Endodermal cell (in vitro differentiated cells): ENCODE results near the gene ASAP2. TPM values are rescaled to one million over a fixed set of nuclear protein-coding genes. Genes with fewer than 3 reads are reported as not detected.

Source experiments
- DNase-seq: peaks from one replicate; pipeline ENCODE4 v3.0.0-alpha.2; 2017
- H3K27ac ChIP-seq: 2 replicates; pipeline ENCODE4 v1.5.1; 2013; ENCODE audit warnings: mild to moderate bottlenecking, low read depth, low read length, moderate library complexity
- H3K27me3 ChIP-seq: 2 replicates; pipeline ENCODE4 v1.6.1; 2013; ENCODE audit warnings: mild to moderate bottlenecking, low read length, moderate library complexity; ENCODE audit not compliant: insufficient read depth, control insufficient read depth, poor library complexity, severe bottlenecking
- H3K36me3 ChIP-seq: 2 replicates; pipeline ENCODE4 v1.7.0; 2013; ENCODE audit warnings: mild to moderate bottlenecking, low read length, moderate library complexity; ENCODE audit not compliant: control insufficient read depth, insufficient read depth
- H3K4me1 ChIP-seq: one replicate; pipeline ENCODE4 v1.7.0; 2013; ENCODE audit warnings: low read length; ENCODE audit not compliant: control insufficient read depth, insufficient read depth
- H3K4me3 ChIP-seq: 2 replicates; pipeline ENCODE4 v1.5.1; 2013; ENCODE audit warnings: mild to moderate bottlenecking, low read length, moderate library complexity
- H3K9ac ChIP-seq: 2 replicates; pipeline ENCODE4 v1.6.1; 2013; ENCODE audit warnings: mild to moderate bottlenecking, low read length, moderate library complexity; ENCODE audit not compliant: poor library complexity, severe bottlenecking; ENCODE audit errors: extremely low read depth
- H3K9me3 ChIP-seq: 2 replicates; pipeline ENCODE4 v1.6.1; 2013; ENCODE audit warnings: mild to moderate bottlenecking, low read length, moderate library complexity; ENCODE audit not compliant: control insufficient read depth
- H3K27ac Mint-ChIP-seq: 2 replicates; pipeline ENCODE4 v1.8.0; 2020; ENCODE audit warnings: mixed read lengths
- H3K27me3 Mint-ChIP-seq: 2 replicates; pipeline ENCODE4 v1.8.0; 2021; ENCODE audit warnings: mild to moderate bottlenecking, mixed read lengths; ENCODE audit not compliant: insufficient read depth
- H3K36me3 Mint-ChIP-seq: 2 replicates; pipeline ENCODE4 v1.8.0; 2020; ENCODE audit warnings: low read depth, mixed read lengths
- H3K4me1 Mint-ChIP-seq: 2 replicates; pipeline ENCODE4 v1.8.0; 2020; ENCODE audit warnings: mixed read lengths
- H3K4me3 Mint-ChIP-seq: 2 replicates; pipeline ENCODE4 v1.8.0; 2020; ENCODE audit warnings: mild to moderate bottlenecking, moderate library complexity, mixed read lengths
- H3K9me3 Mint-ChIP-seq: 2 replicates; pipeline ENCODE4 v1.8.0; 2020; ENCODE audit warnings: mild to moderate bottlenecking, mixed read lengths
- WGBS, 2 experiments: methylation state at CpG; one replicate each; pipeline versions ENCODE4 v1.1.5 to v1.1.7; 2013; ENCODE audit warnings: missing lambda C conversion rate in 2 of 2, mixed read lengths in 1 of 2; ENCODE audit not compliant: insufficient coverage in 1 of 2, insufficient read length in 1 of 2; 5-methylcytosine and 5-hydroxymethylcytosine counted together
- total RNA-seq, 2 donors: library from RNA; stranded (reverse); fragmentation: NEBNext Ultra II Directional in 1 of 2; extraction: Animal tissue kit (Norgen Biotek cat#: 25700) in 1 of 2; gene quantifications; 2 replicates in 1 of 2; 3 replicates in 1 of 2; pipeline ENCODE4 v1.2.1, GENCODE V29; 2021
- TF ChIP-seq, protein P1 (sequence below): fragments of 200-600 bp; sonication (generic); conservative IDR thresholded peaks from 2 replicates; pipeline ENCODE4 v1.5.0; 2021; ENCODE audit warnings: antibody characterized with exemption, mild to moderate bottlenecking

ASAP2 gene
- total RNA-seq, 2 donors from 2014 or later: 11.8 to 20.4 TPM

DNA sequence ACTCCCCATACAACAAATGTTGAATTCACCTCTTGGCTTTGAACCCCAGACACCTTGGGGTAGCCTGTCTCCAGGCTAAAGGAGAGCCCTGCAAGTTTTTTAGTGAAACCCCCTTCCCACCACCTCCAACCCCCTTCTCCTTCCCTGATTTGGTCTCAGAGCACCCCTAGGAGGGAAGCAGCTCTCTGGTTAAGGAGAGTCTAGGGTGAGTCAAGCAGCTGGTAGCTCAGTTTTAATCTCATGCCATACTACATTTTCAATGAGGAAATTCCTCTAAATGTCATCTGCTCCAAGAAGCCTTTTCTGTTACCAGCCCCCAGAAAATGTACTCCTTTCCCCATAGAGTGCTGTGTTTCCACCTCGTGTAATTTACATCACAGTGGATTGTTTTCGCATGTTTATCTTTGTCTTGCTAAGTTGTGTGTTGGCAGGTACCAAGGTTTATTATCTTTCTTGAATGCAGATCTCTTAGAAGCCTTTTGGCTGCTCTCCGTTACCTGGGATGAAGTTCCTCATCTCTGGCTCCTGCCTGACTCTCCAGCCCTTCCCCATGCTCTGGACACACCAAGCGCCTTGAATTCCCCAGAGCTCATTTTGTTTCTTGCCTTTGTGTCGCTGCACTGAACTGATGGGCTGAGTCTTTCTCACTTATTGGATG, 82.2 kb downstream of the ASAP2 start:
- no peak for DNase-seq
- Histone ChIP-seq H3K4me1 (no peaks in the 10 kb centered on the region), H3K27ac (no peak overlapping the region), H3K27me3 (no peaks in the 10 kb centered on the region), H3K9ac (no peak overlapping the region), H3K4me3 (no peak overlapping the region), H3K9me3 (no peaks in the 10 kb centered on the region), H3K36me3 (no peaks in the 10 kb centered on the region)
- Mint-ChIP-seq H3K27me3 (peaks cover 5% of the 10 kb centered on the region), H3K27ac (no peak overlapping the region), H3K36me3 (no peaks in the 10 kb centered on the region), H3K4me1 (peaks cover 13% of the 10 kb centered on the region), H3K4me3 (no peak overlapping the region), H3K9me3 (no peaks in the 10 kb centered on the region)
- 70 to 76% methylated on average over 4 to 5 of the region's 5 CpGs for WGBS, 2 experiments
- TF ChIP-seq, protein P1, sequence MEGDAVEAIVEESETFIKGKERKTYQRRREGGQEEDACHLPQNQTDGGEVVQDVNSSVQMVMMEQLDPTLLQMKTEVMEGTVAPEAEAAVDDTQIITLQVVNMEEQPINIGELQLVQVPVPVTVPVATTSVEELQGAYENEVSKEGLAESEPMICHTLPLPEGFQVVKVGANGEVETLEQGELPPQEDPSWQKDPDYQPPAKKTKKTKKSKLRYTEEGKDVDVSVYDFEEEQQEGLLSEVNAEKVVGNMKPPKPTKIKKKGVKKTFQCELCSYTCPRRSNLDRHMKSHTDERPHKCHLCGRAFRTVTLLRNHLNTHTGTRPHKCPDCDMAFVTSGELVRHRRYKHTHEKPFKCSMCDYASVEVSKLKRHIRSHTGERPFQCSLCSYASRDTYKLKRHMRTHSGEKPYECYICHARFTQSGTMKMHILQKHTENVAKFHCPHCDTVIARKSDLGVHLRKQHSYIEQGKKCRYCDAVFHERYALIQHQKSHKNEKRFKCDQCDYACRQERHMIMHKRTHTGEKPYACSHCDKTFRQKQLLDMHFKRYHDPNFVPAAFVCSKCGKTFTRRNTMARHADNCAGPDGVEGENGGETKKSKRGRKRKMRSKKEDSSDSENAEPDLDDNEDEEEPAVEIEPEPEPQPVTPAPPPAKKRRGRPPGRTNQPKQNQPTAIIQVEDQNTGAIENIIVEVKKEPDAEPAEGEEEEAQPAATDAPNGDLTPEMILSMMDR: no peak

DNA sequence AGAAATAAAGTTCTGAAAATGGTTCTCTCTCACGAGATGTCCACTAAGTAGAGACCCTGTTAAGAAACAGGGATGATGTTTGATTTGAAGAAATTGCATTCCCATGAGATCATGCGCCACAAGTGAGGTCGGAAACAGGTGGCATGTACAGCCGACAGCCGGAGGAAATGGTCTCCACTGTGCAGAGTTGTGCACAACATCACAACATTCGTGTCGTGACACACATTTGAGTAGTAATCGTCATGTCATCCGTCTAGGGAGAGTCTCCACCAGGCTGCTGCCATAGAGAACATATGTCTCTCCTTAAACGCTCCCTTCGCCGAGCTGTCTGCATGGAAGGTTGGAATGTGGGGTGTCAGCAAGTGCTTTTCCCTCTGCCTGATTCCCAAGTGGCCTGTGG, 84.7 kb downstream of the ASAP2 start:
- no peaks in the 10 kb centered on the region for H3K27me3 ChIP-seq
- no peak for DNase-seq
- Mint-ChIP-seq H3K4me3 (no peak overlapping the region), H3K4me1 (peaks cover 8% of the 10 kb centered on the region), H3K27me3 (peaks cover 5% of the 10 kb centered on the region), H3K9me3 (no peaks in the 10 kb centered on the region), H3K36me3 (no peaks in the 10 kb centered on the region), H3K27ac (no peak overlapping the region)
- TF ChIP-seq, protein P1: no peak
- WGBS, 2 experiments: 94 to 95% methylated on average over 9 to 12 of the region's 12 CpGs
- H3K4me3 ChIP-seq: no peak overlapping the region
- no peaks in the 10 kb centered on the region for H3K36me3 ChIP-seq
- no peak overlapping the region for H3K27ac ChIP-seq
- H3K4me1 ChIP-seq: no peaks in the 10 kb centered on the region
- no peak overlapping the region for H3K9ac ChIP-seq
- H3K9me3 ChIP-seq: no peaks in the 10 kb centered on the region

DNA sequence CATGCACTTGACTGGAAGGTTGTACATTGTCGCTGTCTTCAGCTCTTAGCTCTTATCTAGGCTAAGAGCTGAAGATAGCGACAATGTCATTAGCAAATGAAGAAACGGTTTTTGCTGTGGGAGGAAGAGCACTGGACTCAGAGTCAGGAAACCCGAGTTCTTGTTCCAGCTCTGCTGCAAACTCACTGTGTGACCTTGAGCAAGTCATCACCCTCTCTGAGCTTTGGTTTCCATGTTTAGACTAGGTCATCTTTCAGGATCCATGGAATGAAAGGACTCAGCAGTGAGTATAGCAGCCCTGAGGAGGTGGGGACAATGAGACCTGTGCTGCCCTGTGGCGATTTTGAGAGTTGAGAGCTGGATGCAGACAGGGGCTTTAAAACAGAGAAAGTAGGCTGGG, 85.3 kb downstream of the ASAP2 start:
- Mint-ChIP-seq H3K4me3 (no peak overlapping the region), H3K9me3 (no peaks in the 10 kb centered on the region), H3K27ac (no peak overlapping the region), H3K36me3 (no peaks in the 10 kb centered on the region), H3K4me1 (peaks cover 8% of the 10 kb centered on the region), H3K27me3 (peaks cover 5% of the 10 kb centered on the region)
- no peak for DNase-seq
- Histone ChIP-seq H3K36me3 (no peaks in the 10 kb centered on the region), H3K4me3 (no peak overlapping the region), H3K27me3 (no peaks in the 10 kb centered on the region), H3K27ac (no peak overlapping the region), H3K9me3 (no peaks in the 10 kb centered on the region), H3K9ac (no peak overlapping the region), H3K4me1 (no peaks in the 10 kb centered on the region)
- TF ChIP-seq, protein P1: no peak
- 92 to 94% methylated on average over 4 to 5 of the region's 5 CpGs for WGBS, 2 experiments
